ENCODE results near the gene CD83.

- TF ChIP-seq CTCF (IDR thresholded peaks at IDR 0.05; ENCODE audit: insufficient read depth, low read length) = no peak
- TF ChIP-seq, protein P1, sequence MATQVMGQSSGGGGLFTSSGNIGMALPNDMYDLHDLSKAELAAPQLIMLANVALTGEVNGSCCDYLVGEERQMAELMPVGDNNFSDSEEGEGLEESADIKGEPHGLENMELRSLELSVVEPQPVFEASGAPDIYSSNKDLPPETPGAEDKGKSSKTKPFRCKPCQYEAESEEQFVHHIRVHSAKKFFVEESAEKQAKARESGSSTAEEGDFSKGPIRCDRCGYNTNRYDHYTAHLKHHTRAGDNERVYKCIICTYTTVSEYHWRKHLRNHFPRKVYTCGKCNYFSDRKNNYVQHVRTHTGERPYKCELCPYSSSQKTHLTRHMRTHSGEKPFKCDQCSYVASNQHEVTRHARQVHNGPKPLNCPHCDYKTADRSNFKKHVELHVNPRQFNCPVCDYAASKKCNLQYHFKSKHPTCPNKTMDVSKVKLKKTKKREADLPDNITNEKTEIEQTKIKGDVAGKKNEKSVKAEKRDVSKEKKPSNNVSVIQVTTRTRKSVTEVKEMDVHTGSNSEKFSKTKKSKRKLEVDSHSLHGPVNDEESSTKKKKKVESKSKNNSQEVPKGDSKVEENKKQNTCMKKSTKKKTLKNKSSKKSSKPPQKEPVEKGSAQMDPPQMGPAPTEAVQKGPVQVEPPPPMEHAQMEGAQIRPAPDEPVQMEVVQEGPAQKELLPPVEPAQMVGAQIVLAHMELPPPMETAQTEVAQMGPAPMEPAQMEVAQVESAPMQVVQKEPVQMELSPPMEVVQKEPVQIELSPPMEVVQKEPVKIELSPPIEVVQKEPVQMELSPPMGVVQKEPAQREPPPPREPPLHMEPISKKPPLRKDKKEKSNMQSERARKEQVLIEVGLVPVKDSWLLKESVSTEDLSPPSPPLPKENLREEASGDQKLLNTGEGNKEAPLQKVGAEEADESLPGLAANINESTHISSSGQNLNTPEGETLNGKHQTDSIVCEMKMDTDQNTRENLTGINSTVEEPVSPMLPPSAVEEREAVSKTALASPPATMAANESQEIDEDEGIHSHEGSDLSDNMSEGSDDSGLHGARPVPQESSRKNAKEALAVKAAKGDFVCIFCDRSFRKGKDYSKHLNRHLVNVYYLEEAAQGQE (IDR thresholded peaks at IDR 0.05; ENCODE audit: insufficient replicate concordance, low read depth) = no peak
- no peak for TF ChIP-seq POLR2AphosphoS5 (IDR thresholded peaks at IDR 0.05; ENCODE audit: low read depth)
These were observed 49.3 kb downstream of the CD83 start for GRCh38 chr6:14166839-14167238.
